GM12874 (cell line): ENCODE measurements around the gene GNG10.
A peak's percentile ranks its signal among the peaks of the same experiment; 100 is the strongest.

ENCODE experiments used
- CTCF ChIP-seq: IDR thresholded peaks from 2 replicates; pipeline ENCODE4 v1.5.1; 2011; ENCODE audit warnings: low read depth, mild to moderate bottlenecking, control low read depth, low read length, moderate library complexity; ENCODE audit not compliant: insufficient read depth

The GNG10 gene

GRCh38 chr9:111676116-111676515 is 14.7 kb downstream of the GNG10 start:
- no peak for TF ChIP-seq CTCF

GRCh38 chr9:111678293-111678692 is 16.9 kb downstream of the GNG10 start:
- no peak for TF ChIP-seq CTCF

- TF ChIP-seq CTCF = no peak
Observed at GRCh38 chr9:111679199-111679598, 17.8 kb downstream of the GNG10 start.

GRCh38 chr9:111683392-111683791 is 22.0 kb downstream of the GNG10 start:
- TF ChIP-seq CTCF = no peak

GRCh38 chr9:111691672-111692329 is 30.4 kb downstream of the GNG10 start:
- peak; percentile 15; the same call in 1 of the 2 replicates for TF ChIP-seq CTCF

- TF ChIP-seq CTCF = no peak
Observed at GRCh38 chr9:111696796-111697195, 35.4 kb downstream of the GNG10 start.

- no peak for TF ChIP-seq CTCF
Observed at GRCh38 chr9:111700776-111701175, 39.4 kb downstream of the GNG10 start.
